Neural progenitor cell (in vitro differentiated cells): ENCODE results near the gene DPYD. TPM values are rescaled to one million over a fixed set of nuclear protein-coding genes. Genes with fewer than 3 reads are reported as not detected.

Source experiments
- DNase-seq: peaks from one replicate; pipeline ENCODE4 v3.0.0-alpha.2; 2016; ENCODE audit warnings: low spot score
- H2AFZ ChIP-seq: fragments of 200-600 bp; sonication (generic); replicated peaks from 2 replicates; pipeline ENCODE4 v1.6.1; 2016; ENCODE audit warnings: antibody characterized with exemption
- H3F3A ChIP-seq: fragments of 200-600 bp; sonication (generic); 2 replicates; pipeline ENCODE4 v1.6.1; 2016; ENCODE audit warnings: antibody characterized with exemption, low read depth
- H3K27ac ChIP-seq: fragments of 200-600 bp; sonication (generic); 2 replicates; pipeline ENCODE4 v1.5.1; 2016; ENCODE audit warnings: mild to moderate bottlenecking
- H3K27me3 ChIP-seq: fragments of 200-600 bp; sonication (generic); 2 replicates; pipeline ENCODE4 v1.6.1; 2016; ENCODE audit warnings: mild to moderate bottlenecking, moderate library complexity
- H3K36me3 ChIP-seq: fragments of 200-600 bp; sonication (generic); 2 replicates; pipeline ENCODE4 v1.5.1; 2016
- H3K4me1 ChIP-seq: fragments of 200-600 bp; sonication (generic); 2 replicates; pipeline ENCODE4 v1.6.1; 2016; ENCODE audit warnings: mixed run types
- H3K4me2 ChIP-seq: fragments of 200-600 bp; sonication (generic); 2 replicates; pipeline ENCODE4 v1.6.1; 2016
- H3K4me3 ChIP-seq: fragments of 200-600 bp; sonication (generic); 2 replicates; pipeline ENCODE4 v1.5.1; 2016
- H3K79me2 ChIP-seq: fragments of 200-600 bp; sonication (generic); 2 replicates; pipeline ENCODE4 v1.6.1; 2016; ENCODE audit warnings: low read depth
- H3K9ac ChIP-seq: fragments of 200-600 bp; sonication (generic); 2 replicates; pipeline ENCODE4 v1.6.1; 2016
- H3K9me3 ChIP-seq: fragments of 200-600 bp; sonication (generic); 2 replicates; pipeline ENCODE4 v1.5.1; 2016; ENCODE audit warnings: low read depth
- H4K20me1 ChIP-seq: fragments of 200-600 bp; sonication (generic); 2 replicates; pipeline ENCODE4 v1.6.1; 2016; ENCODE audit warnings: low read depth
- H3K27ac Mint-ChIP-seq: 3 replicates; pipeline ENCODE4 v1.8.0; 2021; ENCODE audit warnings: mixed read lengths
- H3K27me3 Mint-ChIP-seq: 2 replicates; pipeline ENCODE4 v1.8.0; 2022; ENCODE audit warnings: low read depth, mild to moderate bottlenecking, inconsistent platforms, moderate library complexity, mixed read lengths; ENCODE audit not compliant: insufficient read depth
- H3K36me3 Mint-ChIP-seq: 3 replicates; pipeline ENCODE4 v1.8.0; 2021; ENCODE audit warnings: mixed read lengths
- H3K4me1 Mint-ChIP-seq: 3 replicates; pipeline ENCODE4 v1.8.0; 2021; ENCODE audit warnings: mixed read lengths
- H3K4me3 Mint-ChIP-seq: 3 replicates; pipeline ENCODE4 v1.8.0; 2021; ENCODE audit warnings: mild to moderate bottlenecking, moderate library complexity, mixed read lengths
- H3K9me3 Mint-ChIP-seq: 3 replicates; pipeline ENCODE4 v1.8.0; 2020; ENCODE audit warnings: mixed read lengths
- EZH2 ChIP-seq: fragments of 200-600 bp; sonication (generic); IDR thresholded peaks from 2 replicates; pipeline ENCODE4 v1.6.1; 2017; ENCODE audit warnings: antibody characterized with exemption, mild to moderate bottlenecking, moderate library complexity
- EZH2phosphoT487 ChIP-seq: fragments of 200-600 bp; sonication (generic); IDR thresholded peaks from 2 replicates; pipeline ENCODE4 v1.6.1; 2017; ENCODE audit warnings: antibody characterized with exemption
- total RNA-seq: library from RNA; depleted of rRNA; stranded (reverse); fragments of >200 nt; gene quantifications from 2 replicates; pipeline ENCODE4 v1.2.3, GENCODE V29; 2015; ENCODE audit warnings: low replicate concordance
- TF ChIP-seq, protein P1 (sequence below): fragments of 200-600 bp; sonication (generic); IDR thresholded peaks from 2 replicates; pipeline ENCODE4 v1.5.1; 2017; ENCODE audit warnings: antibody characterized with exemption, mild to moderate bottlenecking

The DPYD gene
- total RNA-seq, 1 donor from 2014 or later: 0.43 TPM

DNA sequence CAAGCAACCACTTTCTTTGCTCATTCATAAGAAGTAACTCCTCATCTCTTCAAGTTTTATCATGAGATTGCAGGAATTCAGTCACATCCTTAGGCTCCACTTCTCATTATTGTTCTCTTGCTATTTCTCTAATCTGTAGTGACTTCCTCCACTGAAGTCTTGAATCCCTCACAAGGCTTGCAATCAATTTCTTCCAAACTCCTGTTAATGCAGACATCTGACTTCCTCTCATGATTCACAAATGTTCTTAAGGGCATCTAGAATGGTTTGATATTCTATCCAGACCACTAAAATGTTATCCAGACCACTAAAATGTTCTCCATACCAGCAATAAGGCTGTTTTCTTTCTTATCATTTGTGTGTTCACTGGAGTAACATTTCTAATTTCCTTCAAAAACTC is 528.1 kb downstream of the DPYD start:
- Histone ChIP-seq H3K9ac (no peak overlapping the region), H2AFZ (no peak overlapping the region), H3K27ac (no peak overlapping the region), H3K36me3 (no peaks in the 10 kb centered on the region), H3K79me2 (no peaks in the 10 kb centered on the region), H3K4me1 (no peaks in the 10 kb centered on the region), H3K9me3 (no peaks in the 10 kb centered on the region), H3F3A (no peaks in the 10 kb centered on the region), H3K4me3 (no peak overlapping the region), H4K20me1 (no peaks in the 10 kb centered on the region), H3K27me3 (no peaks in the 10 kb centered on the region), H3K4me2 (no peak overlapping the region)
- Mint-ChIP-seq H3K4me1 (no peaks in the 10 kb centered on the region), H3K36me3 (no peaks in the 10 kb centered on the region), H3K4me3 (no peak overlapping the region), H3K27me3 (no peaks in the 10 kb centered on the region), H3K27ac (no peak overlapping the region), H3K9me3 (no peaks in the 10 kb centered on the region)
- TF ChIP-seq EZH2: no peak
- TF ChIP-seq, protein P1, sequence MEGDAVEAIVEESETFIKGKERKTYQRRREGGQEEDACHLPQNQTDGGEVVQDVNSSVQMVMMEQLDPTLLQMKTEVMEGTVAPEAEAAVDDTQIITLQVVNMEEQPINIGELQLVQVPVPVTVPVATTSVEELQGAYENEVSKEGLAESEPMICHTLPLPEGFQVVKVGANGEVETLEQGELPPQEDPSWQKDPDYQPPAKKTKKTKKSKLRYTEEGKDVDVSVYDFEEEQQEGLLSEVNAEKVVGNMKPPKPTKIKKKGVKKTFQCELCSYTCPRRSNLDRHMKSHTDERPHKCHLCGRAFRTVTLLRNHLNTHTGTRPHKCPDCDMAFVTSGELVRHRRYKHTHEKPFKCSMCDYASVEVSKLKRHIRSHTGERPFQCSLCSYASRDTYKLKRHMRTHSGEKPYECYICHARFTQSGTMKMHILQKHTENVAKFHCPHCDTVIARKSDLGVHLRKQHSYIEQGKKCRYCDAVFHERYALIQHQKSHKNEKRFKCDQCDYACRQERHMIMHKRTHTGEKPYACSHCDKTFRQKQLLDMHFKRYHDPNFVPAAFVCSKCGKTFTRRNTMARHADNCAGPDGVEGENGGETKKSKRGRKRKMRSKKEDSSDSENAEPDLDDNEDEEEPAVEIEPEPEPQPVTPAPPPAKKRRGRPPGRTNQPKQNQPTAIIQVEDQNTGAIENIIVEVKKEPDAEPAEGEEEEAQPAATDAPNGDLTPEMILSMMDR: no peak
- no peak for TF ChIP-seq EZH2phosphoT487
- no peak for DNase-seq

DNA sequence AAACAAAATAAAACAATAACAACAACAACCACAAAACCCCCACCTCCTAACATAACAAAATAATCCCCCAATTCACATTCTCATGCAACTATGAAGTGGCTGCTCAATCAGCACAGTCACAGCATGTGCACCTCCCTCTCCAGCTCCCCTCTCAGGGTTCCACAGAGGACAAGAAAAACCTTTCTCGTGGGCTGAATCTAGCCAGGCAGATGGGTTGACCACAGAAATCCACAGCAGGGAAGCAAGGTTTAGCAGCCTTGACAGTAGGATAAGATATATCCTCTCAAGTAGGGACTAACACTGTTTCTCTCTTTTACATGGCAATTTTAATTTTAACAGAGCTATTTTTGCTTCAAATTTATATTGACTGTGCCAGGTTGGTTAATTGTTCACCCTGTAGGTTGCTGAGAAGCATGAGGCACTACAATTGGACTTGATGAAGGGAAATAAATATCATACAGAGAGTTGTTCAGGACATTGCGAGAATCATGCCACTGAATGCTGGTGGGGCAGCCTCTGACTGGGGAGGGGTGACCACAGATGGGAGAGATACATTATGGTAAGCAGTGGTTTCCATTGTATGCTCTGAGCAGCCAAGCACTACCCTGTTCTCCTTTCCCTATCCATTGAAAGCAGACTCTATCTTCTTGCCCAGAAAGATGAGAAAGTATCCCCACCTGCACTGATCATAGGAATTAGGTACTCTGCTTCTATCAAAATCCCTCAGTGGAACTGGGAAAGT is 535.1 kb downstream of the DPYD start:
- H3K27me3 ChIP-seq: no peaks in the 10 kb centered on the region
- H3K36me3 Mint-ChIP-seq: no peaks in the 10 kb centered on the region
- H3K27me3 Mint-ChIP-seq: no peaks in the 10 kb centered on the region
- no peak overlapping the region for H3K4me3 ChIP-seq
- TF ChIP-seq, protein P1: no peak
- TF ChIP-seq EZH2 (no peak), EZH2phosphoT487 (no peak)
- no peak overlapping the region for H3K4me2 ChIP-seq
- no peak overlapping the region for H3K9ac ChIP-seq
- H3K4me1 ChIP-seq: peaks cover 3% of the 10 kb centered on the region
- H3K4me1 Mint-ChIP-seq: no peaks in the 10 kb centered on the region
- H3K9me3 ChIP-seq: no peaks in the 10 kb centered on the region
- H3K4me3 Mint-ChIP-seq: no peak overlapping the region
- no peak for DNase-seq
- H3K36me3 ChIP-seq: no peaks in the 10 kb centered on the region
- H3K27ac Mint-ChIP-seq: no peak overlapping the region
- no peaks in the 10 kb centered on the region for H3K79me2 ChIP-seq
- no peak overlapping the region for H3K27ac ChIP-seq
- H2AFZ ChIP-seq: no peak overlapping the region
- H3F3A ChIP-seq: no peaks in the 10 kb centered on the region
- H4K20me1 ChIP-seq: no peaks in the 10 kb centered on the region
- H3K9me3 Mint-ChIP-seq: no peaks in the 10 kb centered on the region

DNA sequence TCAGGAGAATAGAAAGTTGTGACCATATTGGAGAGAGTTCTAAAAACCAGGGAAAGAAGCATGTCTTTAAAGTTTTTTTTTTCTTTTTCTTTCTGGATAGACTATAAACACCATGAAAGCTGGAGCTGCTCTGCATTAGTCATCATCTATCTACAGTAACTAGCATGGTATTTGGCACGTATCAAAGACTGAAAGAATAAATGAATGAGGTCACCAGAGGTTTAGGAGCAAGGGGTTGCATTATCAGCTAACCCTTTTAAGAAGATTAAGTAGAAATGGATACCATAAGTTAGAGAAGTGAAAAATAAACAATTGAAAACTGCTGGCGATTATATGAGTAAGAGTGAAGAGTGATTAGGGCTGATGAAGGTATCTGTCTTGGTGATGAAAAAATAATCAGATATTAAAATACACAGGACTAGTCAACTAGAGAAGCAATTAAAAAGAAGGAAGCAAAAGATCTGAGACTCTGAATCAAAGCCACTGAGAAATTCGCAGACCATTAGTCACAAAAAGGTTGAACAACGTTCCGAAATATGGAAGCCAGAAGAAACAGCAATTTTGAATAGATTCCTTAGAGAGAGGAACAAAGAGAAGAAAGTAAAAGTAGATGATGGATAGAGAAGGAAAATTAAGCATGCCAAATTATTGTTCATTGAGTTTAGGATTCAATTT is 536.4 kb downstream of the DPYD start:
- DNase-seq: no peak
- Histone ChIP-seq H3K27ac (no peak overlapping the region), H3K4me2 (no peak overlapping the region), H3K4me3 (no peak overlapping the region), H3K9ac (no peak overlapping the region), H3K9me3 (no peaks in the 10 kb centered on the region), H3K79me2 (no peaks in the 10 kb centered on the region), H3K4me1 (peaks cover 3% of the 10 kb centered on the region), H3K27me3 (no peaks in the 10 kb centered on the region), H3K36me3 (no peaks in the 10 kb centered on the region), H4K20me1 (no peaks in the 10 kb centered on the region), H2AFZ (no peak overlapping the region), H3F3A (no peaks in the 10 kb centered on the region)
- H3K9me3 Mint-ChIP-seq: no peaks in the 10 kb centered on the region
- H3K27ac Mint-ChIP-seq: no peak overlapping the region
- no peak for TF ChIP-seq EZH2phosphoT487
- TF ChIP-seq, protein P1: no peak
- TF ChIP-seq EZH2: no peak
- no peaks in the 10 kb centered on the region for H3K36me3 Mint-ChIP-seq
- H3K4me1 Mint-ChIP-seq: no peaks in the 10 kb centered on the region
- H3K27me3 Mint-ChIP-seq: no peaks in the 10 kb centered on the region
- no peak overlapping the region for H3K4me3 Mint-ChIP-seq
